AG04450 (cell line): ENCODE results near the gene WDFY2. TPM values are rescaled to one million over a fixed set of nuclear protein-coding genes. Genes with fewer than 3 reads are reported as not detected.

Experiments used
- CTCF ChIA-PET: fragments of 300-600, 350-600 bp; formaldehyde crosslinking; extraction: SDS; loops from one replicate; lab custom pipeline; 2022; ENCODE audit warnings: antibody characterized with exemption, inconsistent platforms; lab: Charles Lee
- POLR2A ChIA-PET: fragments of 350-600 bp; formaldehyde crosslinking; extraction: SDS; loops from one replicate; lab custom pipeline; 2021; ENCODE audit warnings: antibody characterized with exemption, inconsistent platforms; lab: Yijun Ruan, JAX
- DNase-seq: peaks from one replicate; pipeline ENCODE4 v3.0.0-alpha.2; 2011; ENCODE audit warnings: low read depth, low spot score
- H3K27ac ChIP-seq: one replicate; pipeline ENCODE4 v1.5.1; 2012; ENCODE audit warnings: low read depth, low read length, control low read depth
- H3K27me3 ChIP-seq: one replicate; pipeline ENCODE4 v1.6.0; 2012; ENCODE audit warnings: low read length; ENCODE audit not compliant: control insufficient read depth, insufficient read depth
- H3K4me3 ChIP-seq: 2 replicates; pipeline ENCODE4 v1.5.1; 2011; ENCODE audit warnings: mild to moderate bottlenecking, low read depth, low read length, control low read depth
- H3K9me3 ChIP-seq: 2 replicates; pipeline ENCODE4 v1.5.1; 2012; ENCODE audit warnings: low read length; ENCODE audit not compliant: control insufficient read depth, insufficient read depth
- CTCF ChIP-seq: IDR thresholded peaks from 2 replicates; pipeline ENCODE4 v1.5.1; 2011; ENCODE audit warnings: low read depth, low read length, control low read depth, inconsistent platforms
- polyA plus RNA-seq: library from polyadenylated mRNA; depleted of rRNA; stranded (reverse); fragments of >200 nt; gene quantifications from 2 replicates; pipeline ENCODE4 v1.2.3, GENCODE V29; 2011

WDFY2 gene
- polyA plus RNA-seq, 1 experiment = 6.3 TPM

- Histone ChIP-seq H3K4me3 (no peak overlapping the region), H3K27ac (no peak overlapping the region), H3K27me3 (no peaks in the 10 kb centered on the region), H3K9me3 (no peaks in the 10 kb centered on the region)
- no peak for DNase-seq
- CTCF ChIA-PET = interaction anchor here (0.6 to 1.4 kb wide), 4 partner anchors 8 to 295 kb away, joined by 3 to 5 read pairs (median 4); no protein-coding TSS in a partner anchor
- POLR2A ChIA-PET = no interaction called here
- no peak for TF ChIP-seq CTCF
Observed at GRCh38 chr13:51723529-51723928, 139.3 kb downstream of the WDFY2 start.

- CTCF ChIA-PET = no interaction called here
- POLR2A ChIA-PET = interaction anchor here (0.7 to 1.0 kb wide), 2 partner anchors 271 to 272 kb away, joined by 3 to 8 read pairs; partner anchors contain the start of gene INTS6
Observed at GRCh38 chr13:51724721-51725120, 140.5 kb downstream of the WDFY2 start.

GRCh38 chr13:51726446-51727193, 142.4 kb downstream of the WDFY2 start:
- ChIA-PET POLR2A (interaction anchor here (0.7 kb wide), 2 partner anchors 77 to 273 kb away, joined by 3 read pairs; partner anchors contain the start of gene INTS6), CTCF (interaction anchor here (0.6 to 1.3 kb wide), 3 partner anchors 94 to 292 kb away, joined by 3 to 4 read pairs (median 3); no protein-coding TSS in a partner anchor)
- DNase-seq = peak; percentile 29
- no peaks in the 10 kb centered on the region for H3K9me3 ChIP-seq
- no peak overlapping the region for H3K4me3 ChIP-seq
- TF ChIP-seq CTCF = no peak
- peak overlapping the region; percentile 42 for H3K27ac ChIP-seq
- no peaks in the 10 kb centered on the region for H3K27me3 ChIP-seq

More at GRCh38 chr13:51724721-51725120, 140.5 kb downstream of the WDFY2 start:
- no peak for DNase-seq
- TF ChIP-seq CTCF = no peak
- Histone ChIP-seq H3K27me3 (no peaks in the 10 kb centered on the region), H3K4me3 (no peak overlapping the region), H3K9me3 (no peaks in the 10 kb centered on the region), H3K27ac (no peak overlapping the region)

GRCh38 chr13:51727634-51728274, 143.5 kb downstream of the WDFY2 start:
- no peaks in the 10 kb centered on the region for H3K27me3 ChIP-seq
- no peak overlapping the region for H3K27ac ChIP-seq
- TF ChIP-seq CTCF = no peak
- H3K9me3 ChIP-seq = no peaks in the 10 kb centered on the region
- no peak overlapping the region for H3K4me3 ChIP-seq
- ChIA-PET POLR2A (interaction anchor here (2.6 kb wide), 1 partner anchor 275 kb away, joined by 10 read pairs; the partner anchor contains the start of gene INTS6), CTCF (no interaction called here)
- no peak for DNase-seq
